ENCODE data around the gene VASH2.

DNA sequence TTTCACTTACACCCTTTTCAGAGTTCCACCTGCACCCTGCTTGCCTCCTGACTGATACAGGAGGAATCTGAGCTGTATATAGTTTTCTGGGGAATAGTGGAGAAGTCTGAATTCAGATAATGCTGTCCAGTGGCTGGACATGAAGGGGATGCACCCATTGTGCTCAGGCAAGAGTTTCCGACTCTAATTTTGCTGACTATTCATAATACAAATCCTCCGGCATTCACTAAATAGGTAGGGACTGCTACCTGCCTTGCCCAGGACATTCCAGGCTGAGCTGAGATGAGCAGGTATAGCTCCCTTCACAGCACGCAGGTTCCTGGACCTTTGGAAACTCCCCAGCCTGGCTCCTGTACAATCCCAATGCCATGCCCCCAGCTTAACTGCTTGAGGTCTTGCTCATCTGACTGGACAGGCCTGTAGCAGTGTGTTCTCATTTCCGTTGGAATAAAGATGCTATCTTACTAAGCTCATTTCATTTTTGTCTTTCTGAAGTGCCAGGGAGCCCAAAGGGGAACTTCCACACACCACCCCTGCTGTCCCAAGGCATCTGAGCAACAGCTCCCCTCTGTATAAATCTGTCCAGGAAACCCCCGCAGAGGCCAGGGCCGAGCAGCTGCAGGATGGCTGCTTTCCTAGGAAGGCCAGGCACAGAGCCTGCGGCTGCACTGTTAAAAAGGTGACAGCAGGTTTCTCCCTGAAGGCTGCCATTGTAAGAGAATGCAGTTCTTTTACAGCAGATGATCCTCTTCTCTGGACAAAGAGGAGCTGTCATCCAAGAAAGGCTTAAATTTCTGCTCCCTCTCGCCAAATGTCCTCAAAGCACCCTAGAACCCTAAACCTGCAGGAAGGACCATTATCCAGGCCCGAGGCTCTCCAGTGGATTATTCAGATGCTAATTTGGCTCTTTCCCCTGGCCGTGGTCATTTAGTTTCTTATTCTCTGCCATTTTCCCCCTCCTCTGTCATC lies 21.7 kb upstream of the VASH2 start:
- TF ChIP-seq, protein P1, sequence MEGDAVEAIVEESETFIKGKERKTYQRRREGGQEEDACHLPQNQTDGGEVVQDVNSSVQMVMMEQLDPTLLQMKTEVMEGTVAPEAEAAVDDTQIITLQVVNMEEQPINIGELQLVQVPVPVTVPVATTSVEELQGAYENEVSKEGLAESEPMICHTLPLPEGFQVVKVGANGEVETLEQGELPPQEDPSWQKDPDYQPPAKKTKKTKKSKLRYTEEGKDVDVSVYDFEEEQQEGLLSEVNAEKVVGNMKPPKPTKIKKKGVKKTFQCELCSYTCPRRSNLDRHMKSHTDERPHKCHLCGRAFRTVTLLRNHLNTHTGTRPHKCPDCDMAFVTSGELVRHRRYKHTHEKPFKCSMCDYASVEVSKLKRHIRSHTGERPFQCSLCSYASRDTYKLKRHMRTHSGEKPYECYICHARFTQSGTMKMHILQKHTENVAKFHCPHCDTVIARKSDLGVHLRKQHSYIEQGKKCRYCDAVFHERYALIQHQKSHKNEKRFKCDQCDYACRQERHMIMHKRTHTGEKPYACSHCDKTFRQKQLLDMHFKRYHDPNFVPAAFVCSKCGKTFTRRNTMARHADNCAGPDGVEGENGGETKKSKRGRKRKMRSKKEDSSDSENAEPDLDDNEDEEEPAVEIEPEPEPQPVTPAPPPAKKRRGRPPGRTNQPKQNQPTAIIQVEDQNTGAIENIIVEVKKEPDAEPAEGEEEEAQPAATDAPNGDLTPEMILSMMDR (IDR thresholded peaks at IDR 0.05), result no peak
- no peak for TF ChIP-seq POLR2A (IDR thresholded peaks at IDR 0.05)

All from vagina (tissue), 2 donors.